CD4-positive, CD25-positive, alpha-beta regulatory T cell (primary cell): ENCODE data around the gene CLPTM1L. TPM values are rescaled to one million over a fixed set of nuclear protein-coding genes. Genes with fewer than 3 reads are reported as not detected.
"Not testable (repeated sequence)": the region's sequence is repeated elsewhere in the genome, so short reads cannot be mapped to it uniquely, and the experiment has no call there.

Source experiments
- ATAC-seq, 2 donors: fragments of 150-1000 bp; cut with Tn5 transposase; one replicate each; pipeline ENCODE4 v1.10.0; 2021; ENCODE audit warnings: low read depth in 2 of 2, moderate number of reproducible peaks in 2 of 2, moderate library complexity in 1 of 2
- DNase-seq, 3 donors: peaks; one replicate each; pipeline versions ENCODE4 v3.0.0 to v3.0.0-alpha.2; 2012 to 2022; ENCODE audit warnings: mixed read lengths in 1 of 3
- H3K27ac ChIP-seq: one replicate; pipeline ENCODE4 v1.7.0; 2013; ENCODE audit warnings: mild to moderate bottlenecking, low read length; ENCODE audit not compliant: insufficient read depth, poor library complexity, severe bottlenecking
- H3K27me3 ChIP-seq: one replicate; pipeline ENCODE4 v1.7.0; 2013; ENCODE audit warnings: low read length; ENCODE audit not compliant: control insufficient read depth, insufficient read depth
- H3K36me3 ChIP-seq: one replicate; pipeline ENCODE4 v1.7.0; 2013; ENCODE audit warnings: mild to moderate bottlenecking, low read length, moderate library complexity; ENCODE audit not compliant: control insufficient read depth, insufficient read depth
- H3K4me1 ChIP-seq: 2 replicates; pipeline ENCODE4 v1.7.0; 2013; ENCODE audit warnings: mild to moderate bottlenecking, low read length; ENCODE audit not compliant: insufficient read depth, control insufficient read depth, poor library complexity, severe bottlenecking
- H3K4me3 ChIP-seq: one replicate; pipeline ENCODE4 v1.7.0; 2013; ENCODE audit warnings: low read depth, mild to moderate bottlenecking, low read length, moderate library complexity
- H3K9me3 ChIP-seq, 2 experiments: 1 replicate in 1 of 2; 2 replicates in 1 of 2; pipeline ENCODE4 v1.7.0; 2013; ENCODE audit warnings: low read length in 2 of 2, mild to moderate bottlenecking in 1 of 2, moderate library complexity in 1 of 2; ENCODE audit not compliant: control insufficient read depth in 2 of 2
- H3K27ac Mint-ChIP-seq, 3 donors: one replicate each; pipeline ENCODE4 v1.8.0; 2020 to 2022; ENCODE audit warnings: mild to moderate bottlenecking in 3 of 3, mixed read lengths in 3 of 3, moderate library complexity in 2 of 3
- H3K27me3 Mint-ChIP-seq: one replicate; pipeline ENCODE4 v1.8.0; 2022; ENCODE audit warnings: mild to moderate bottlenecking, mixed read lengths
- H3K36me3 Mint-ChIP-seq: one replicate; pipeline ENCODE4 v1.8.0; 2020; ENCODE audit warnings: mixed read lengths
- H3K4me1 Mint-ChIP-seq, 4 donors: one replicate each; pipeline ENCODE4 v1.8.0; 2020 to 2022; ENCODE audit warnings: mixed read lengths in 4 of 4, mild to moderate bottlenecking in 1 of 4
- H3K4me3 Mint-ChIP-seq, 4 donors: one replicate each; pipeline ENCODE4 v1.8.0; 2020 to 2022; ENCODE audit warnings: mild to moderate bottlenecking in 4 of 4, mixed read lengths in 4 of 4, moderate library complexity in 3 of 4
- H3K9me3 Mint-ChIP-seq, 7 donors: one replicate each; pipeline ENCODE4 v1.8.0; 2020 to 2022; ENCODE audit warnings: mixed read lengths in 7 of 7, mild to moderate bottlenecking in 3 of 7, moderate library complexity in 2 of 7
- polyA plus RNA-seq, 4 donors: library from polyadenylated mRNA; unstranded; fragments of 300-500 nt; fragmentation: Illumina TruSeq; gene quantifications; one replicate each; pipeline ENCODE4 v1.2.3, GENCODE V29; 2021
- total RNA-seq: library from RNA; stranded (reverse); gene quantifications from one replicate; pipeline ENCODE4 v1.2.3, GENCODE V29; 2022

The CLPTM1L gene
- total and polyA plus RNA-seq, 5 donors from 2014 or later = 25.3 to 104 (median 58.8) TPM

DNA sequence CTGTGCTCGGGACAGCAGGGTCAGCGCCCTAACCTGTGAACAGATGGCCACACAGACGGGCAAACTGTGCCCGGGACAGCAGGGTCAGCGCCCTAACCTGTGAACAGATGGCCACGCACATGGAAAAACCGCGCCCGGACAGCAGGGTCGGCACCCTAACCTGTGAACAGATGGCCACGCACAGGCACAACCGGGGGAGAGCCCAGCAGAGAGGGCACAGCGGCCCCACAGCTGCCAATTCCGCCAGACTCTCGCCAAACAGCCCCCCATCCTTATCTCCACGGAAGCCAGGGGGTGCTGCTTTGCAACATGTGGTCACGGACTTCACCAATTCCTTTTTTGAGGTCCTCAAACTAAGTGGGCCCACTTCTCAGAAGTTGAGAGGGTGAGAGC lies 5.1 kb downstream of the CLPTM1L start:
- peaks cover 0 to 39% (median 27%) of the 10 kb centered on the region in 4 donors for H3K4me1 Mint-ChIP-seq
- peaks cover 25% of the 10 kb centered on the region for H3K4me1 ChIP-seq
- H3K27me3 ChIP-seq, DNase-seq, H3K27me3 Mint-ChIP-seq, ATAC-seq, H3K4me3 ChIP-seq, H3K9me3 Mint-ChIP-seq, H3K27ac Mint-ChIP-seq, H3K4me3 Mint-ChIP-seq, H3K27ac ChIP-seq, H3K9me3 ChIP-seq: not testable (repeated sequence)
- peaks cover 67% of the 10 kb centered on the region for H3K36me3 ChIP-seq
- peaks cover 24% of the 10 kb centered on the region for H3K36me3 Mint-ChIP-seq

DNA sequence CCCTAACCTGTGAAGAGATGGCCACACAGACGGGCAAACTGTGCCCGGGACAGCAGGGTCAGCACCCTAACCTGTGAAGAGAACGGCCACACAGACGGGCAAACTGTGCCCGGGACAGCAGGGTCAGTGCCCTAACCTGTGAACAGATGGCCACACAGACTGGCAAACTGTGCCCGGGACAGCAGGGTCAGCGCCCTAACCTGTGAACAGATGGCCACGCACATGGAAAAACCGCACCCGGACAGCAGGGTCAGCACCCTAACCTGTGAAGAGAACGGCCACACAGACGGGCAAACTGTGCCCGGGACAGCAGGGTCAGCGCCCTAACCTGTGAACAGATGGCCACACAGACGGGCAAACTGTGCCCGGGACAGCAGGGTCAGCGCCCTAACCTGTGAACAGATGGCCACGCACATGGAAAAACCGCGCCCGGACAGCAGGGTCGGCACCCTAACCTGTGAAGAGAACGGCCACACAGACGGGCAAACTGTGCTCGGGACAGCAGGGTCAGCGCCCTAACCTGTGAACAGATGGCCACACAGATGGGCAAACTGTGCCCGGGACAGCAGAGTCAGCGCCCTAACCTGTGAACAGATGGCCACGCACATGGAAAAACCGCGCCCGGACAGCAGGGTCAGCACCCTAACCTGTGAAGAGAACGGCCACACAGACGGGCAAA lies 5.6 kb downstream of the CLPTM1L start:
- not testable (repeated sequence) for H3K4me3 Mint-ChIP-seq, H3K27ac Mint-ChIP-seq
- H3K36me3 Mint-ChIP-seq = peaks cover 24% of the 10 kb centered on the region

DNA sequence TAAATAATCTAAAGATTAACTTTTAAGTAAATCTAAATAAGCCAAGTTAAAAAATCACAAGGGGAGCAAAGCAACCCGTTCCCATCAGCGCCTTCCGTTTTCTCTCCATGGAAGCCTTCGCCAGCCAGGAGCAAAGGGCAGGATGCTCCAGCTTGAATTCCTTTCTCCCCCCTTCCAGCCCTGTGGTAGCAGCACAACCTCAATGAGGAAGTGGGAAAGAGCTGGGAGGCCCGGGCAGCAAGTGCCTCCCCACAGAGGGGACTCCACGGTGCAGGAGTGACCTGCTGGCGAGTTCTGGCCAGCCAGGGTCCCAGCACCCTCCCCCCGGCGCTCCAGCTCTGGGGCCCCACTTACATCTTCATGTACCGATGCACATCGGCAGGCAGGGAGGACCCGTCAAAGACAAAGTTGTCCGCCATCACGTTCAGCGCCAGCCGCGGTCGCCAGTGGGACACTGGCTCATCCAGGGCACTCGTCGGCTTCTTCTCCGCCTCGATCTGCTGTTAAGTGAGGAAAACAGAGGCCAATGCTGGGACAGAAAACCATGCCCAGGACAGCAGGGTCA lies 6.3 kb downstream of the CLPTM1L start:
- Mint-ChIP-seq H3K27me3 (no peaks in the 10 kb centered on the region), H3K4me1 (peaks cover 0 to 32% (median 21%) of the 10 kb centered on the region in 4 donors), H3K9me3 (no peaks in the 10 kb centered on the region), H3K27ac (no peak overlapping the region), H3K4me3 (no peak overlapping the region), H3K36me3 (peaks cover 24% of the 10 kb centered on the region)
- Histone ChIP-seq H3K4me3 (no peak overlapping the region), H3K4me1 (peaks cover 17% of the 10 kb centered on the region), H3K27me3 (no peaks in the 10 kb centered on the region), H3K27ac (no peak overlapping the region), H3K36me3 (peaks cover 79% of the 10 kb centered on the region), H3K9me3 (no peaks in the 10 kb centered on the region)
- ATAC-seq = no peak
- DNase-seq = no peak

More for the DNA sequence above, 5.6 kb downstream of the CLPTM1L start:
- not testable (repeated sequence) for H3K9me3 ChIP-seq, H3K9me3 Mint-ChIP-seq, H3K27me3 Mint-ChIP-seq, H3K4me3 ChIP-seq, DNase-seq, H3K27me3 ChIP-seq, H3K27ac ChIP-seq, ATAC-seq
- Histone ChIP-seq H3K36me3 (peaks cover 72% of the 10 kb centered on the region), H3K4me1 (peaks cover 24% of the 10 kb centered on the region)
- peaks cover 0 to 39% (median 27%) of the 10 kb centered on the region in 4 donors for H3K4me1 Mint-ChIP-seq

DNA sequence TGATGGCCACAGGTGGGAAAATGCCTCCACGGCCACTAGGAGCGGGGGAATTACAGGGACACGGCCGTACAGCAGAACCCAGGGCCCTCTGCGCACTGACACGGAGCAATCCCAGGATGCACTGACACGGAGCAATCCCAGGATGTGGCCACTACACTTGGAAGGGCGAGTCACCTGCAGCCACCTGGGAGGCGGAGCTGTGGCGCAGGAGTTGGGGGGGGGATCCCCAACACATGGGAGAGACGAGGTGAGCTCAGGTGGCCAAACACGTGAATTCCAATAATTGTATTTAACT lies 6.8 kb downstream of the CLPTM1L start:
- no peak for ATAC-seq
- peaks cover 23% of the 10 kb centered on the region for H3K36me3 Mint-ChIP-seq

DNA sequence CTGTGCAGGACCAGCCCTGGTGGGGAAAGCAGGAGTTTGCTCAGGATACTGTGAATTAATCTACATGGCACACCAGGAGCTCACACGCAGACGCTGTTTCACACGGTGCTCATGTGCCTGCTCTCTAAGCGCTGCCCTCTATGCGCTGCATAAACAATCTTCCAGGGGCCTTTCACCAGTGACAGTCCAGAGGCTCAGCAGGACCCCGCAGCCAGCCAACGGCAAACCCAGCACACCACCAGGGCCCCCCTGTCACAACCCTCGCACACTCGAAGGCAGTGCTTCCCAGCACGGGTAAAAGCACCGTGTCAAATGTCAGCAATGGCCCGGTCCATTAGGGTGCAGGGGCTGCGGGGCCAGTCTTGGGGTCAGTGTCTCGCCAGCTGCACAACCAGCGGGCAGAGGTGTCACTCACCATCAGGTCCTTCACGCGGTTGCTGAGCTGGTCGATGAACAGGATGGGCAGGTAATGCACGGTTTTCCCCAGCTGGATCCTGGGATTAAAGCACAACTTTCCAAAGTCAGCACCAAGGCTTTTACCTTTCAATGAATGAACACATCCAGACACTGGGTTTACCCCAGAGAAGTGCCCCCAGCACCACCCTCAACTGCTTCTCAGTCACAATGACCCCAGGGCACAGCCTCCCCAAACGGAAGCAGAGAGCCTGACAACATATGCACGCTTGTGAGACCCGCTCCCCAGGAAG lies 7.3 kb downstream of the CLPTM1L start:
- no peaks in the 10 kb centered on the region for H3K27me3 Mint-ChIP-seq
- no peaks in the 10 kb centered on the region for H3K9me3 Mint-ChIP-seq
- no peak overlapping the region for H3K27ac Mint-ChIP-seq
- Histone ChIP-seq H3K4me1 (peaks cover 8% of the 10 kb centered on the region), H3K27ac (no peak overlapping the region), H3K27me3 (no peaks in the 10 kb centered on the region), H3K36me3 (peaks cover 86% of the 10 kb centered on the region), H3K4me3 (no peak overlapping the region), H3K9me3 (no peaks in the 10 kb centered on the region)
- no peak for ATAC-seq
- no peak for DNase-seq
- H3K4me3 Mint-ChIP-seq = peak overlapping the region in 1 of 4 donors; percentile 65
- peaks cover 0 to 26% (median 16%) of the 10 kb centered on the region in 4 donors for H3K4me1 Mint-ChIP-seq
- H3K36me3 Mint-ChIP-seq = peaks cover 23% of the 10 kb centered on the region

More for the DNA sequence above, 6.8 kb downstream of the CLPTM1L start:
- Mint-ChIP-seq H3K27ac (no peak overlapping the region), H3K4me1 (peaks cover 0 to 28% (median 19%) of the 10 kb centered on the region in 4 donors), H3K4me3 (peak overlapping the region in 1 of 4 donors; percentile 65), H3K9me3 (no peaks in the 10 kb centered on the region), H3K27me3 (no peaks in the 10 kb centered on the region)
- no peak overlapping the region for H3K4me3 ChIP-seq
- no peak for DNase-seq
- H3K4me1 ChIP-seq = peaks cover 12% of the 10 kb centered on the region
- no peak overlapping the region for H3K27ac ChIP-seq
- peaks cover 84% of the 10 kb centered on the region for H3K36me3 ChIP-seq
- no peaks in the 10 kb centered on the region for H3K27me3 ChIP-seq
- H3K9me3 ChIP-seq = no peaks in the 10 kb centered on the region

DNA sequence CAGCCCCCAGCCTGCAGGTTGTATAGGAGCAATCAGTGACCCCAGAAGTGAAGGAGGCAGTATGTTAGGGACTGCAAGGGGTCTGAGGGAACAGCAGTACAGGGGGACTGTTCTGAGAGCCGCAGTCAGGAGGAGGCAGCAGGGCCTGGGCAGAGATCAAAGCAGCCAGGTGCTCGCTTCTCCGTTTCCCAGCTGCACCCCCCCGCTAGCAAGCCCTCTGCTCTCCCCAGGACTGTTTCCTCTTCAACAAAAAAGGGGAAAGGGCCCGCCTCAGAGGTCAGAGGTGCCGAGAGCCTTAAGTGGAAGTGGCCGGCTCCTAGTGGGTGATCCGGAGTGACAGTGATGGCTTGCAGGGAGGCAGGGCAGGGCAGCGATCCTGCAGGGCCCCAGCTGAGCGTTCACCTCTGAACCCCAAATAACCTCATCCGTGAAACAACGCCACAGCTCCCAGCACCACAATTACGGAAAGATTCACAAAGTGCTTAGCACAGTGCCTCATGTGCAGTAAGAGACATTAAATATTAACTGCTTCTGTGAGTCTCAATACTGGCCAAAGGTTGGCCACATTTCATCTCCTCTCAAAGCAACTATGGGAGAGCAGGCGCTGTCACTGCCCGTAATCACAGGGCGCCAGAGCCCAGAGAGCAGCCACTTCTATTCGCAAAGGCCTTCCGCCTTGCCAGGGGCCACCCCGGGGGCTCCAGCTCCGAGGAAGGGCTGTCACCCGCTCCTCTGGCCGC lies 8.0 kb downstream of the CLPTM1L start:
- no peaks in the 10 kb centered on the region for H3K27me3 ChIP-seq
- ATAC-seq = no peak
- Mint-ChIP-seq H3K4me3 (no peak overlapping the region), H3K4me1 (peaks cover 0 to 24% (median 13%) of the 10 kb centered on the region in 4 donors), H3K9me3 (no peaks in the 10 kb centered on the region), H3K36me3 (peaks cover 29% of the 10 kb centered on the region), H3K27ac (no peak overlapping the region), H3K27me3 (no peaks in the 10 kb centered on the region)
- DNase-seq = no peak
- no peak overlapping the region for H3K27ac ChIP-seq
- no peak overlapping the region for H3K4me3 ChIP-seq
- H3K36me3 ChIP-seq = peaks cover 86% of the 10 kb centered on the region
- H3K4me1 ChIP-seq = peaks cover 3% of the 10 kb centered on the region
- H3K9me3 ChIP-seq = no peaks in the 10 kb centered on the region

DNA sequence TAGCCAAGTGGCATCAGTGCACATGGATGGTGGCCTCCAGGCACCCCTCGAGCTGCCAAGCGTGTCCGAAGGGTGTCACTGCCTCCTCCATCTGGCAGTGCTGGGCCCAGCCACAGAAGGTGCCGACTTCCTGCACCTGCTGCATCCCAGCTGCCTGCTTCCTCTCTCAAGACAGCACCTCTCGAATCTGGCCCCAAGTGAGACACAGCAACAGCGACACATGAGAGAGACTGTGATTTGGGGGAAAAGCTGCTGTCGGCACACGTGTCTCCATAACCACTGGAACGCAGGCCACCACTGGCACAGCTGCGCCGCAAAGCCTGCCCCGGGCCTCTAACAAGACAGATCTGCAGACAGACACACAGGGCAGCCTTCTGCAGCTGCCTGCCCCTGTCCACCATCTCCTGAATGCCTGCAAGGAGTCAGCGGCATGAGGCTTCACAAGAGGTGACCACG lies 8.8 kb downstream of the CLPTM1L start:
- no peak overlapping the region for H3K4me3 Mint-ChIP-seq
- ATAC-seq = no peak
- H3K4me1 Mint-ChIP-seq = peaks cover 0 to 21% (median 10%) of the 10 kb centered on the region in 4 donors
- H3K27ac Mint-ChIP-seq = no peak overlapping the region
- peaks cover 27% of the 10 kb centered on the region for H3K36me3 Mint-ChIP-seq
- peaks cover 3% of the 10 kb centered on the region for H3K4me1 ChIP-seq
- peaks cover 86% of the 10 kb centered on the region for H3K36me3 ChIP-seq
- no peak overlapping the region for H3K4me3 ChIP-seq
- H3K9me3 Mint-ChIP-seq = no peaks in the 10 kb centered on the region
- H3K27me3 ChIP-seq = no peaks in the 10 kb centered on the region
- no peaks in the 10 kb centered on the region for H3K9me3 ChIP-seq
- H3K27ac ChIP-seq = no peak overlapping the region
- H3K27me3 Mint-ChIP-seq = no peaks in the 10 kb centered on the region
- DNase-seq = no peak
